GM19023 (cell line): ENCODE measurements around the gene PALB2.
A peak's percentile ranks its signal among the peaks of the same experiment; 100 is the strongest.
"Not testable (repeated sequence)": the region's sequence is repeated elsewhere in the genome, so short reads cannot be mapped to it uniquely, and the experiment has no call there.

Experiments
- ATAC-seq: cut with Tn5 transposase; IDR thresholded peaks from one replicate; pipeline ENCODE4 v1.9.1; 2021; ENCODE audit warnings: mild to moderate bottlenecking, moderate library complexity; ENCODE audit not compliant: unreplicated experiment

PALB2 gene

DNA sequence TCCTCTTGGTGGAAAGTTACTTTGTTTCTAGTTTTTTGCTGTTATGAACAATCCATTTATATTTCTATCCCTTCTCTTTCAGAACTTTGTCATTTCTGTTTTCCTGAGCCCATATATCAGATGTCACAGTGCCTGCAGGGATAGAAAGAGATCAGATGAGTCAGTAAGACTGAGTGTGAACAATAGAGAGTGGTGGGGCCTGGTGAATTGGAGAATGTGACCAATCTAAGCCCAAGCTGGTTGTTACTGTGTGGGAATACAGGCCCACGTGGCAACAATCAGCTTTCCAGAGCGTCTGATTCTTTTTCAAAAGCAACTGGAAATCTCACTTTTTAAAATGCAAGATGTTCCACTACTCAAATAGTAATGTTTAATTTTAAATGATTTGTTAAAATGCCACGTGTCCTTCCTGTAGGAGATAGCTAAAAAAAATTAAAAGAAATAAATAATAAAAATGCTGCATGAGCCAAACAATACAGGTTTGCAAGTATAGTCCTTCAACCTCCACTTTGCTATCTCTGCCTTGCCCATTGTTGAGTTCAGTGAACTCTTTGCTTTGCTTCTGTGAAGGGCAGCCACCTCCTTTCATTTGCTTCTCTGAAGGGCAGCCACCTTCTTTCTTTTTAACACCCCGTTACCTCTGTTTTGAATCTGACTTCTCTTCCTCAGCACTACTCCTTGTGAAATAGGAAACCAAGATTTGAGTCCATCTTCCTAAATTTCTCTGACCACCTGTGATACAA lies 9.7 kb upstream of the PALB2 start:
- no peak for ATAC-seq

DNA sequence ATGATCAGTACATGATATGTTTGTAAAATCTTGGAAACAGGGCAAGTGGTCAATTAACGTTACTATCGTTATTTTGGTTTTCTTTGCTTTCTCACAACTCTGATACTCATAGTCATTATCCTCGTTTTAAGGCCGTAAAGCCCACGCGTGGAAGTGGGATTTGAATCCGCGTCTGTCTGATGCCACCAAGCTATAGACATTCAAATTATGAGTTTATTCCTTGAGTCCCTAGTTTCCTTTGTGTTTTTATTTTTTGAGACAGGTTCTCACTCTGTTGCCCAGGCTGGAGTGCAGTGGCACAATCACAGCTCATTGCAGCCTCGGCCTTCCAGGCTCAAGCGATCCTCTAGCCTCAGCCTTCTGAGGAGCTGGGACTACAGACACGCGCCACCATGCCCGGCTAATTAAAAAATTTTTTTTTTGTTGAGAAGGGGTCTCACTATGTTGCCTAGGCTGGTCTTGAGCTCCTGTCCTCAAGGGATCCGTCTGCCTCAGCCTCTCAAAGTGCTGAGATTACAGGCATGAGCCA lies 1.2 kb upstream of the PALB2 start:
- ATAC-seq: no peak

DNA sequence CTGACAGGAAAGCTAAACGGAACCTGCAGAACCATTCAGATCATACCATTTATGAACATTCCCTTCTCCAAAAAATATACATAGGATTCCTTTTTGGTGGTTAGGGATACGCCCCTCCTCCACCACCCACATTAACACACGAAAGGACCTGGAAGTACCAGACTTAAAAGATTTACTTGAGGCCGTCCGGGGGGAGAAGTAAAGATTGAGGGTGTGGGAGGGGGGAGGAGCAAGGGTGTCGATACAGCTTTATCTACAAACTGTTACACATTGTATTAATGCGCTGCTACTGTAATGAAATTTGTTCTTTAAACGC lies 537 bp downstream of the PALB2 start:
- ATAC-seq: peak; percentile 4

DNA sequence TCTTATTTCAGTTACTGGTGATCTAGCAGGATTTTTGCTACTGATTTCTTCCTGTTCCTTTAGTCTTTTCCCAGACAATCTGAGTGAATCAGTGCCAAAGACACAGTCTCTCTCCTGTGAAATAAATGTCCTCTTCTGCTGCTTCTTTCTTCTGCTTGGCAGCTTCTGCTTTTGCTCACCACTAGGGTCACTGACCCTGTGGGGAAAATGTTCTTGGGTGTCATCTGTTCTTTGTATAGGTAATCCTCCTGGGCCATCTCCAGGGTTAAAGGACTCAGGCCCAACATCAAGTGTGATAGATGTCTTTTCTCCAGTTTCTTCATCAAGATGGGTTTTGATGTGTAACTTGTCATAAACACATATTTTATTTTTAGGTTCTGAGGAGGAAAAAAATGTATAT lies 5.2 kb downstream of the PALB2 start:
- no peak for ATAC-seq

DNA sequence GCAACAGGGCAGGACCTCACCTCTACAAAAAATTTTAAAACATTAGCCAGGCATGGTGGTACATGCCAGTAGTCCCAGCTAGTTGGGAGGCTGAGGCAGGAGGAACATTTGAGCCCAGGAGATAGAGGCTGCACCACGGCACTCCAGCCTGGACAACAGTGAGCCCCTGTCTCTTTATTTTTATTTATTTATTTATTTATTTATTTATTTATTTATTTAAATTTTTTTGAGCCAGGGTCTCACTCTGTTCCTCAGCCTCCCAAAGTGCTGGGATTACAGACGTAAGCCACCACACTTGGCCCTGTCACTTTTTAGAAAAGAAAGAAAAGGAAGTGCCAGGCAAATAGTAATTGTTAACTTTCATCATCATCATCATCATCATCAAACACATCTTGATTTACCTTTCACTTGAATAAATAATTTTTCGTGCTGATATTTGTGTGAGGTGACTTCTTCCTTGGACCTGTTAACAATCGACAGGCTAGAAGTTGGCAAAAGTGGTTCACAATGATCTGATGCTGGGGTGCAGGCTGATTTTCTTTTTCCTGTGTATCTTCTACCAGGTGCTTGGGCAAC lies 6.6 kb downstream of the PALB2 start:
- ATAC-seq: no peak

DNA sequence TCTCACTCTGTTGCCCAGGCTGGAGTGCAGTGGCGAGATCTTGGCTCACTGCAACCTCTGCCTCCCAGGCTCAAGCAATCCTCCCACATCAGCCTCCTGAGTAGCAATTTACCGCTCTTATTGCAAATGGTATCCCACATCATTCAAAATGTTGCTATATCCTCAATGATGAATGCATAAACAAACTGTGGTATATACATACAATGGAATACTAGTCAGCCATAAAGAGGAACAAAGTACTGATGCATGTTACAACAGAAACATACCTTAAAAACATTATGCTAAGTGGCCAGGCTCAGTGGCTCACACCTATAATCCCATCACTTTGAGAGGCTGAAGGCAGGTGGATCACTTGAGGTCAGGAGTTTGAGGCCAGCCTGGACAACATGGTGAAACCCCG lies 9.2 kb downstream of the PALB2 start:
- ATAC-seq: not testable (repeated sequence)

DNA sequence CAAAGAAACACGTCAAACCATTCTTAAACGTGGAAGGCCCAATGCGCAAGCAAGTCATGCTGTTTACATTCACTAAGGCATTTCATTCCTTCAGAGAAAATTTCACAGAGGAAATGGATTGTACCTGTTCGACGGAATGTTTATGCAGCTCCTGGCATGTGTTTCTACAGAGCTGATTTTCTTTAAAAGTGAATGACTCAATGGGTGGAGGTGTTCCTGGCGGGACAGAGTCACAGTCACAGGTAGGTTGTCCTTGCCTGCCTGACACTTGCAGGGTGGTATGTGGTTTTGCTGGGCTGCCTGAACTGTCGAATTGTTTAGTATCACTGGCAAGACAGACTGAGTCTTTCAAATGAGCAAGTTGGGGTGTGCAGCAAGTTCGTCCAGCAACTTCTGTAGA lies 11.6 kb downstream of the PALB2 start:
- ATAC-seq: no peak

DNA sequence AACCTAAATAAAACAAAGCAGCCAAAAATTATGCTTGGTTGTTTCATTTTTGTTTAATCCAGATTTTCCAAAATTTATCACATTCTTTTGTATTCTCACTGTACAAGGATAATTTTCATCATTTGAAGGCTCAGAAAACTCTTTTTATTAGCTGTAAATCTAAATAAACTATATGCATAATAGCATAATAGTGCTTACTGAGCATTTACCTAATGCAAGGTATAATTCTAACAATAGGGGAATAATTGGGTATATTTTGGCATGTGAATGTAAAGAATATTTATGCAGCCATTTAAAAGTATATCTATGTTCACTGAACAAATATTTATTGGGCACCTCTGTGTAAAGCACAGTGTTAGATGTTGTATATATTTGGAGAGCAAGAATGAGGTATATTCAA lies 17.0 kb downstream of the PALB2 start:
- no peak for ATAC-seq

DNA sequence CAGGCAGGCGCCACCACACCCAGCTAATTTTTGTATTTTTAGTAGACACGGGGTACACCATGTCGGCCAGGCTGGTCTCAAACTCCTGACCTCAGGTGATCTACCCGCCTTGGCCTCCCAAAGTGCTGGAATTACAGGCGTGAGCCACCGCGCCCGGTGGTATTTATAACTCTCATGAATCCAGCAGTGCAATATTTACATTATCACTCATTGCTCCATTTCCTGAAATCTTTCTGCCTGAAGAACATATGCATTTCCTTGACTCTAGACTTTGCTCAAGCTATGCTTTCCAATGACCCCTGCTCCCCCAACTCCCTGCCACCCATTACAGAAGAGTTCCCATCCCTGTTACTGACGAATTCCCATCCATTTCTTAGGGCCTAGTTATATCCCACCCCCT lies 25.3 kb downstream of the PALB2 start:
- ATAC-seq: no peak

DNA sequence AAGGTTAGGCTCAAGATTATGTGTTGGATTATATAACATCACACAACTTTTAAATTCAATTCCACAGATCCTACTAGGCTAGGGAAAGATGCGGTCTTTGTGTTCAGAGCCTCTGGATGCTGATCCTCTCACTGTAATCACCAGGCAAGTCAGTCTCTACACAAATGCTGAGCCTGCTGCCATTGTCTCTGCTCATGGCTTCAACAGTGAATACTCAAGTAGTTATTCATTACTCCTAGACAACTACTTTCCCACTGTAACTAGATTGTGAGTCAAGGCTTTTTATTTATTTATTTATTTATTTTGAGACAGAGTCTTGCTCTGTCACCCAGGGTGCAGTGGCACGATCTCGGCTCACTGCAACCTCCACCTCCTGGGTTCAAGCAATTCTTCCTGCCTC lies 29.2 kb downstream of the PALB2 start:
- no peak for ATAC-seq

DNA sequence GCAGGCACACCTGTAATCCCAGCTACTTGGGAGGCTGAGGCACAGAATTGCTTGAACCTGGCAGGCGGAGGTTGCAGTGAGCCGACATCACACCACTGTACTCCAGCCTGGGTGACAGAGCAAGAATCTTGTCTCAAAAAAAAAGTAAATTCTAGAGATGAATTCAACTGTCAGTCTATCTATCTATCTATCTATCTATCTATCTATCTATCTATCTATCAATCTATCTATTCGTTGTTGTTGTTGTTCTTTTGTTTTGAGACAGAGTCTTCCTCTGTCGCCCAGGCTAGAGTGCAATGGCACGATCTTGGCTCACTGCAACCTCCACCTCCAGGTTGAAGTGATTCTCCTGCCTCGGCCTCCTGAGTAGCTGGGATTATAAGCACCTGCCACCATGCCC lies 30.2 kb downstream of the PALB2 start:
- not testable (repeated sequence) for ATAC-seq

DNA sequence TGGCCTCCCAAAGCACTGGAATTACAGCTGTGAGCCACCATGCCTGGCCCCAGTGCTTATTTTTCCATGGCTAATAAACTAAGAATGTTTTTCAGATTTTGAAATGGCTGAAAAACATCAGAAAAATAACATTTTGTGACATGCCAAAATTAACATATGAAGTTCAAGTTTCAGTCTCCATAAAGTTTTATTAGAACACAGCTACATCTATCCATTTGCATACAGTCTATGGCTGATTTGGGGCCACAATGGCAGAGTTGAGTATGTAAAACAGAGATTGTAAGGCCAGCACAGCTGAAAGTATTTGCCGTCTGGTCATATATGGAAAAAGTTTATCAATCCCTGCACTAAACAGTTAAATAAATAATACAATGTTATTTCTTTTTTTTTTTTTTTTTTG lies 31.2 kb downstream of the PALB2 start:
- no peak for ATAC-seq

DNA sequence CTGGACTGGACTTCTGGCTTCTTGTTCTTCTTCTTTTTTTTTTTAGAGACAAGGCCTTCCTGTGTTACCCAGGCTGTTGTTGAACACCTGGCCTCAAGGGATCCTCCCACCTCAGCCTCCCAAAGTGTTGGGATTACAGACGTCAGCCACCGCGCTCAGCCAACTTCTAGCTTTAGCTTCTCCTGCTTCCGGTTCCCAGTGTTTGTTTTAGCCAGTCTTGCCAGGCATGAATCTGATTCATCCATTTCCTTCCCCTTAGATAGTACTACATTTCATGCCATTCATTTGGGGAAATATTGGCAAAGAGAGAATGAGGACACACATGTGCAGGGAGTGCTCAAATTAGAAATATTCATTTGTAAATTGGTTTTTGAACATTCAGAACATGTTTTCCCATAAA lies 32.9 kb downstream of the PALB2 start:
- no peak for ATAC-seq

DNA sequence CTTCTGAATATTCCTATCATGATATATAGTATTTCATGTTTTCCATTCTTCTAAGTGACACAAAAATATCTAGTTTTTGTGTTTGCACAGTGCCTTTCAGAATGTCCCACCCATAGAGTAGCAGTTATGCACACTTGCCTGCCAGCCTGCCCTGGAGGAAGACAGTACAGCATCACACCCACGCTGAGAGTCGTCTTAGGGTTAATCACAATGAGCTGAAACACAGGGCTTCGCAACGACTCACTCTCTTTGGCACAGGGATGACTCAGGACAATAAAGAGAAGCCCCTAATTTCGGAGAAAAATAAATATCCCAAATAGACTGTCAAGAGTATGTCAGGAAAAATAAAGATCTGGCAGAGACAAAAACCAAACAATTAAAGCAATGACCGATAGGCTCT lies 33.4 kb downstream of the PALB2 start:
- no peak for ATAC-seq

DNA sequence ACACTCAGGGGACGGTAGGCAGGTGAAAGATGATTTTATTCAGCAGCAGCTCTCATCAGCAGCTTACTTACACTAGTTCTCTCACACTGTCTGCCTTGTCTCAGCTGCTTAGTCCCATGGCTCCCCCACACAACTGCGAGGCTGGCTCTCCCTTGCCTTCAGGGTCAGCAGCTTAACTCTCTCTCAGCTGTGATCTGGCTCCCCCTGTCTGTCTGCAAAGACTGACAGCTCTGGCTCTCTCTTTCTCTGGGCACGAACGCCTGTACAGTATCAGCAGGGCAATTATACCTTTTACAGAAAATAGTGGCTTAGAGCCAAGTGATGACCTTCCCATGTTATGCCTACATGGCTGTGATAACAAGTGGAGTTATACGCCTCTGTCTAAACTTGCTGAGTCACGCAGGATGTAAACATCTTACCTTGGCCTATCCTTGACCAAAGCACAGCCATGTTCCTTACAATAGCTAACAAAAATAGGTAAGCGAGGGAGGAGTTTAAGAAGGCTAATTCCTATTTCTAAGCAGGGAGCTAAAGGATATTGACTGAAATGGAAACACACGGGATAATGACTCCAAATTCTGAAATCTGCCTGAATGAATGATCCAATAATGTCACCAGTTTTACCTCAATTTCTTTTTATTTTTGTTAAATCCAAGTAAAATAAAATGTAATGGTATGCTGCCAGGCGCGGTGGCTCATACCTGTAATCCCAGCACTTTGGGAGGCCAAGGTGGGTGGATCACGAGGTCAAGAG lies 43.9 kb downstream of the PALB2 start:
- ATAC-seq: no peak

DNA sequence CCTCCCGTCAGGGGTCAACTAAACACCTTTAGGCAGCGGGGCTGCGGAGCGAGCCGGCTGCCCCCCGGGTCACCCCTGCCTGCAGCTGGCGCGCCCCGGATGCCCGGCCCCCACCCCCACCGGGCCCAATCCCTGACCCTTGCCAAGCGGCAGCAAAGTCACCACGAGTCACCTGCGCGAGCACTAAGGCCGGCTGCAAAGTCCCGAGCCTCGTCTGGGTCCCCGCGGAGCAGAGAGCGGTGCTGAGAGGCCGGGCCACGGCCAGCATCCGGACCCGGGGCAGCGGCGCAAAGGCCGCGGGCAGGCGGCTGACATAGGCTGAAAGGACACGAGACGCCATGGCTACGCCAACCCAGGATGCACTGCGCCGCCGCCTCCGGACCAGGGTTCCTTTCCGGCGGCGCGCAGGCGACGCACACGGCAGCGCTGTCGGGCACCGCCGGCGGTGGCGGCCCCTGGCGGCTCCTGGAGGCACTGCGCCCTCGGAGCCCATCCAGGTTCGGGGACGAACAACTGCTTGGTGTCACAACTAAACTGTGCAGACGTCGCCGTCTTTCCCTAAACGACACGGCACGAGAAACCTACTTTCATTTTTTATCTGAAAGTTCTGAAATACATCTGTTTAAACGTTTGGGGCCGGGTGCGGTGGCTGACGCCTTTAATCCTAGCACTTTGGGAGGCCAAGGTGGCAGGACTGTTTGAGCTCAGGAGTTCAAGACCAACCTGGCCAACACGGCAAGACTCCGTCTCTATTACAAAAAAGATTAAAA lies 45.0 kb downstream of the PALB2 start, which contains the start of gene NDUFAB1:
Gene NDUFAB1, minus strand, starts transcription at position 366 of the 770 bp plus-strand sequence. Its CDS starts 26 bp downstream, at position 340.
- peak; percentile 92 for ATAC-seq

DNA sequence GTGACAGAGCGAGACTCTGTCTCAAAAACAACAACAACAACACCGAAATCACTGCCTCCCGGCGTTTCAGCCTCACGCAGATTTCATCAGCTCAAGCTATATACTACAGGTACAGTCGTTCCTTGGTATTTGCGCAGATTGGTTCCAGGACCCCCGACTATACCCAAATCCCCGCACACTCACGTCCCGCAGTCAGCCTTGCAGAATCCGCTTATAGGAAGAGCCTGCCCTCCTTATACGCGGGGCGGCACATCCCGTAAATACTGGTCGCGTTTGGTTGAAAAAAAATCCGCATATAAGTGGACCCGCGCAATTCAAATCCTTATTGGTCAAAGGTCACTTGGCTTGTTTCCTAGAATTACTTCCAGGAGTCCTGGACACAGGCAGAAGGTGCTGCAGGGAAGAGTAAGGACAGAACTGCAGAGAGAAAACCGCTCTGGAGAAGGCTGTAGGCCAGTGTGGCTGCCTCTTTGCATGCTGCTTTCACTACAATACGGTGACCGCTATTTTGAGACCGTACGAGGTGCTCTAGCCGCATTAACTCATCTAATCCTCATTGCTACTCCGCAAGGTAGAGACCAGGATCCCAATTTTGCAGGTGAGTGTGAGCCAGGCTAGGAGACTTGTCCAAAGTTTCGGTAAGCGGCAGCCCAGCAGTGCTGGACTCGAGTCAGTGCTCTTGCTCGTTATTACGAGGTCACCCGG lies 45.7 kb downstream of the PALB2 start:
- no peak for ATAC-seq

DNA sequence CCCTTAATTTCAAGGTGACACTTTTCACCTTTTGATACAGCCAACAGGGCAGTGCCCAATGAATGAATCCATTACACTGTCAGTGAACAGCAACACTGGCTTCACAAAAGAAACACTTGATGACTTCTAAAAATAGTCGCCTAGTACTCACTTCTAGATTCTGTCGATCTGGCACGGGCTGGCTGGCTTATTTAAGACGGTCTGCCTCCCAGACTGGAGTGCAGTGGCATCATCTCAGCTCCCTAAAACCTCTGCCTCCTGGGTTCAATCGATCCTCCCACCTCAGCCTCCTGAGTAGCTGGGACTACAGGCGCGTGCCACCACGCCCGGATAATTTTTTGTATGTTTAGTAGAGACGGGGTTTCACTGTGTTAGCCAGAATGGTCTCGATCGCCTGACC lies 46.9 kb downstream of the PALB2 start:
- no peak for ATAC-seq

DNA sequence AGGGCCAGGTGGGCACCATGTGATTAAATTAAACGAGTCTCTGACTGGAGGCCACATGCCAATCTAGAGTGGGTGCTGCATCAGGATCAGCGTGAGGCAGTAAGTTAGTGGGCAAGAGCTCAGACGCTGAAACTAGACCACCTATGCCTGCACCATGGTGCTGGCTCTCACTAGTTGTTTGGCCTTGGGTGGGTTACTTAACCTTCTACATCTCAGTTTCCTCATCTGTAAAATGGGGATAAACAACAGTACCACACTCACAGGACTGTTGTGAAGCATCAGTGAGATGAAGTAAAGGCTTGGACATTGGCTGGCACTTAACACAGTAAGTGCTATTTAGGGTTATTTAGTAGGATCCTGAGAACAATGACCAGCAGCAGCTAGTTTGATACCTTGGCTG lies 50.9 kb downstream of the PALB2 start:
- ATAC-seq: no peak

DNA sequence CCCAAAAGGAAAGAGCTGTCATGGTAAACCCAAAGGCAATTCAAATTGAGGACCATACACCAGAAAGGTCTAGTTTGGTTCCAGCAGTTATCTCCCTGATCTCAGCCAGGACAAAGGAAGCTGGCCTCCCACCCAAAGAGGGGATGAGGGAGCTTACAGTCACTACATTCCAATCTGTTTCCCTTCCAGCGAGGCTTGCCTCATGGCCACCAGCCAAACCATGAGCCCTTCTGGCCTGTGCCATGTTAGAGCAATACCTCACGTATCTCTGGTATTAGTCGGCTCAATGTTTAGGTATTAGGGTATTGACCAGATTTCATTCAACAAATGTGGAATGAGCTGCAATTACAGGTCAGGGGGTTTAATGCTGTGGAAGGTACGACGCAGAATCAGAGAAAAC lies 53.4 kb downstream of the PALB2 start:
- no peak for ATAC-seq
